Mesothelial cell of epicardium (in vitro differentiated cells): ENCODE data around the gene HSD17B7. TPM values are rescaled to one million over a fixed set of nuclear protein-coding genes. Genes with fewer than 3 reads are reported as not detected.

Source experiments
- DNase-seq, 2 experiments: peaks; one replicate each; pipeline ENCODE4 v3.0.0; 2021; ENCODE audit warnings: low spot score in 2 of 2; ENCODE audit not compliant: unreplicated experiment in 2 of 2
- H3K27ac Mint-ChIP-seq: 2 replicates; pipeline ENCODE4 v1.8.0; 2021; ENCODE audit warnings: mixed read lengths
- H3K27me3 Mint-ChIP-seq: 2 replicates; pipeline ENCODE4 v1.8.0; 2021; ENCODE audit warnings: low read depth, mixed read lengths
- H3K36me3 Mint-ChIP-seq: 2 replicates; pipeline ENCODE4 v1.8.0; 2021; ENCODE audit warnings: mixed read lengths
- H3K4me1 Mint-ChIP-seq: 2 replicates; pipeline ENCODE4 v1.8.0; 2021; ENCODE audit warnings: mixed read lengths
- H3K4me3 Mint-ChIP-seq: 2 replicates; pipeline ENCODE4 v1.8.0; 2021; ENCODE audit warnings: mild to moderate bottlenecking, moderate library complexity, mixed read lengths
- H3K9me3 Mint-ChIP-seq: 2 replicates; pipeline ENCODE4 v1.8.0; 2021; ENCODE audit warnings: mixed read lengths
- total RNA-seq: library from RNA; stranded (reverse); gene quantifications from 3 replicates; pipeline ENCODE4 v1.2.1, GENCODE V29; 2021
- TF ChIP-seq, protein P1 (sequence below): fragments of 200-600 bp; sonication (generic); IDR thresholded peaks from one replicate; pipeline ENCODE4 v1.5.0; 2021; ENCODE audit warnings: antibody characterized with exemption; ENCODE audit not compliant: unreplicated experiment

Gene HSD17B7
- total RNA-seq, 1 donor from 2014 or later: 14.7 TPM

DNA sequence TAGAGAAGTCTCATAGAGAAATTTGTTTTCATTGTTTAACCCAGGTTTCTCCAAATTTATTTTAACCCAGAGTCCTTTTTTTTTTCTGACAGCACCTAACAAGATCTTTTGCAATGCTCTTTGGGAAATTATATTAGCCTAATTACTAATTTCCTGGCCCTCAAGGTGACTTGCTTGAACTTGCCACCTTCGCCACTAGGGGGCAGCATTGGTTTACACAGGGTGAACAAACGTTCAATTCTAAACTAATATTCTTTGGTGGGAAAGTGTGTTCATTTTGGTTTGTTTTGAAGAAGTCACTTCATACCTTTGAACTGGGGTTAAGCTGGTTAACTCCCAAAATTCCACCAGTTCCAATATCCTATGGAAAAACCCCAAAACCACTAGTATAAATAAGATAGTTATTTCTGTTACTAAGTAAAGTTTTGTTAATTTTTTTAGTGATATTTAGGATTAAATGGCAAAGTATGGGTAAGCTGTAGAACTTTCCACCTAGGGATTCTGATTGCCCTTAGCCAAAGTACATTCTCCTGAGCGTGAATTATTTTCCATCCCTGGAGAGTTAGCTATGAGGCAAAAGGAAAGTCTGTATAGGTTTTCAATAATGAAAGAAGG is 57.4 kb downstream of the HSD17B7 start:
- Mint-ChIP-seq H3K4me3 (no peak overlapping the region), H3K9me3 (no peaks in the 10 kb centered on the region), H3K36me3 (no peaks in the 10 kb centered on the region), H3K27ac (no peak overlapping the region), H3K27me3 (peaks cover 4% of the 10 kb centered on the region), H3K4me1 (peaks cover 18% of the 10 kb centered on the region)
- peak; percentile 77 to 89 for DNase-seq
- TF ChIP-seq, protein P1, sequence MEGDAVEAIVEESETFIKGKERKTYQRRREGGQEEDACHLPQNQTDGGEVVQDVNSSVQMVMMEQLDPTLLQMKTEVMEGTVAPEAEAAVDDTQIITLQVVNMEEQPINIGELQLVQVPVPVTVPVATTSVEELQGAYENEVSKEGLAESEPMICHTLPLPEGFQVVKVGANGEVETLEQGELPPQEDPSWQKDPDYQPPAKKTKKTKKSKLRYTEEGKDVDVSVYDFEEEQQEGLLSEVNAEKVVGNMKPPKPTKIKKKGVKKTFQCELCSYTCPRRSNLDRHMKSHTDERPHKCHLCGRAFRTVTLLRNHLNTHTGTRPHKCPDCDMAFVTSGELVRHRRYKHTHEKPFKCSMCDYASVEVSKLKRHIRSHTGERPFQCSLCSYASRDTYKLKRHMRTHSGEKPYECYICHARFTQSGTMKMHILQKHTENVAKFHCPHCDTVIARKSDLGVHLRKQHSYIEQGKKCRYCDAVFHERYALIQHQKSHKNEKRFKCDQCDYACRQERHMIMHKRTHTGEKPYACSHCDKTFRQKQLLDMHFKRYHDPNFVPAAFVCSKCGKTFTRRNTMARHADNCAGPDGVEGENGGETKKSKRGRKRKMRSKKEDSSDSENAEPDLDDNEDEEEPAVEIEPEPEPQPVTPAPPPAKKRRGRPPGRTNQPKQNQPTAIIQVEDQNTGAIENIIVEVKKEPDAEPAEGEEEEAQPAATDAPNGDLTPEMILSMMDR: peak; percentile 99

DNA sequence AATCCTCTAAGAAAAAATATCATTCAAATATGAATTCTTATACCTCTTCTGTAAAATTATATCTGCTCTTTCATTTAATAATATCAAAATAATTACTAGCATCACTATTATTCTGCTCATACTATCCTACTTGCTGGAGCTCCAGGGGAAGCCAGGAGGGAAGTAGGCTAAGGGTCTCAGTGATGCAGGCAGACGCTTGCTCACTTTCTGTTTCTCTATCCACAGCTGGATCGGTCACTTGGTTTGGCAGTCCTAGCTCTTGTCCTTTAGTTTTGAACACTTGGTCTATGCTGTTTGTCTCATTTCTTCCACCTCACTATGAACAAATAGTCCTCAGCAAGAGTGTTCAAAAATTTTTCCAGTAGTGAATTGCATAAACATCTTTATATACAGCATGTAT is 59.2 kb downstream of the HSD17B7 start:
- TF ChIP-seq, protein P1: no peak
- peaks cover 4% of the 10 kb centered on the region for H3K27me3 Mint-ChIP-seq

DNA sequence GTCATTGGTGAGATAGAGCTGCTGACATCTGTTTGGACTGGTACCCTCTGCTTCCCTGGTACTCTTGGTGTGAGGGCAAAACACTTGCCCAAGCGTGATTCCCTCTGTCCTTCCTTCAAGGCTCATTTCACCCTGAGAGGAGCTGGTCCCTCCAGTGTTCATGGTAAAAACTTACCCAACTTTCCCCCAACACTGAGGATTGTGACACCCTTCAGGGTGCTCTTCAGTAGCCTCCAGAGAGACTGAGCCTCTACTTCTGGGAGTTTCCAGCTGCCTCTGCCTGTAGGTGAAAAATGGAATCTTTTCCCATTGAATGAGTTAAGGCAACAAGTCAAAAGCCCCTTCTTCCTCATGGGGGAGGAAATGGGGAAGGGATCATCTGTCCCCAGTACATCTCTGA is 60.8 kb downstream of the HSD17B7 start:
- H3K9me3 Mint-ChIP-seq: no peaks in the 10 kb centered on the region
- H3K4me1 Mint-ChIP-seq: peaks cover 12% of the 10 kb centered on the region
- DNase-seq: no peak
- TF ChIP-seq, protein P1: no peak
- no peaks in the 10 kb centered on the region for H3K36me3 Mint-ChIP-seq
- no peak overlapping the region for H3K4me3 Mint-ChIP-seq
- peaks cover 4% of the 10 kb centered on the region for H3K27me3 Mint-ChIP-seq
- no peak overlapping the region for H3K27ac Mint-ChIP-seq

More for the DNA sequence above, 59.2 kb downstream of the HSD17B7 start:
- H3K4me3 Mint-ChIP-seq: no peak overlapping the region
- peaks cover 15% of the 10 kb centered on the region for H3K4me1 Mint-ChIP-seq
- H3K36me3 Mint-ChIP-seq: no peaks in the 10 kb centered on the region
- no peak overlapping the region for H3K27ac Mint-ChIP-seq
- H3K9me3 Mint-ChIP-seq: no peaks in the 10 kb centered on the region
- no peak for DNase-seq

DNA sequence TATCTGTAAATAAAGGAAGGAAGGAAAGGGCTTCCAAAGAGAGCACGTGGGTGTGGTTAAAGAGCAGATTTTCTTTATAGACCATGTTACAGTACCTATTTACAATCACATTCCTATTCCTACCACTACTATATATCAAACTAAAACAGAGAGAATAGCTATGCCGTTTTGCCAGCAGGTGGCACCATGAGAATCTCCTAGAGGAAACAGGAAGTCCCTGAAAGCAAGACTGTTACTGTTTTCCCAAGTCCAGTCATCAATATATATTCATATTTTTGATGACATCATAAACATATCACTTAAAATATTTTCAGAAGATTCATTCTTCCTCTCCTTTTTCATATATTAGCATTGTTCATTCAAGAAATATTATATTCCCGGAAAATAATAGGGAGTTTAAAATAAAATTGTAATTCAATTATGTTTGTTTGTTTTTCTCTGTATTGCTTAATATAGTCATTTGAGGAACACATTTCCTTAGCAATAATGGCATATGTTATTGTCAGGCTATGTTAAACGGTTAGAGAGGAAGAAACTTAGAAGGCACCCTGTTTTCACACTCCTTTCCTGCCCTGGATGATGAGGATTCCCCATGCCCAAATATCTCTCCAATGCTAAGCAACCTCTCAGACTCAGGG is 63.9 kb downstream of the HSD17B7 start:
- H3K36me3 Mint-ChIP-seq: no peaks in the 10 kb centered on the region
- H3K27me3 Mint-ChIP-seq: peaks cover 4% of the 10 kb centered on the region
- no peak overlapping the region for H3K4me3 Mint-ChIP-seq
- H3K9me3 Mint-ChIP-seq: no peaks in the 10 kb centered on the region
- H3K4me1 Mint-ChIP-seq: peaks cover 14% of the 10 kb centered on the region
- DNase-seq: peak; percentile 33 to 57
- TF ChIP-seq, protein P1: peak; percentile 60
- no peak overlapping the region for H3K27ac Mint-ChIP-seq

DNA sequence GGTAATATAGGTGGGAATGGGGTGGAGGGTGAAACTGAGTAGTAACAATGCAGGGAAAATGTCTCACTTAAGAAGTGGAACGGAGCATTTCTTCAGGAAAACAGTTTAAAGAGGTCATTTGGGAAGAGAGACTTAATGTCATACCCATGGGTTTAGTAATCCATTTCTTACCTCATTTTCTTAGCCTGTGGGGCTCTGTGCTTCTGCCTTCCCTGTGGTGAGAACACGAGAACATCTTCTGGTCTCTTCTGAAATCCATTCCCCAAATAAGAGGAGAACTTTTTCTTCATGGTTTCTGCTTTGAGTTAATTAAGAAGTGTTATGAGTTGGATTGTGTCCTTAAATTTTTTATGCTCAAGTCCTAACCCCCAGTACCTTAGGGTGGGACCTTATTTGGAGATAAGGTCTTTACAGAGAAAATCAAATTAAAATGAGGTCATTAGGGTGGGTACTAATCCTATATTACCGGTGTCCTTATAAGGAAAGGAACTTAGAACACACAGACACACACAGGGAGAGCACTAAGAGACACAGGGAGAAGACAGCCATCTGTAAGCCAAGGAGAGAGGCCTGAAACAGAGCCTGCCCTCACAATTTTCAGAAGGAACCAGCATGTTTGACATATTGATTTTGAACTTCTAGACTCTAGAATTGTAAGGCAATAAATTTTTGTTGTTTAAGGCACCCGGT is 65.1 kb downstream of the HSD17B7 start:
- Mint-ChIP-seq H3K36me3 (no peaks in the 10 kb centered on the region), H3K4me3 (no peak overlapping the region), H3K9me3 (no peaks in the 10 kb centered on the region), H3K27ac (peak overlapping the region; percentile 35), H3K4me1 (peaks cover 14% of the 10 kb centered on the region), H3K27me3 (peaks cover 4% of the 10 kb centered on the region)
- TF ChIP-seq, protein P1: no peak
- DNase-seq: no peak
